SK-N-SH treated with all-trans-retinoic acid at 6 μM for 48 hours (cell line): ENCODE measurements around the gene TCERG1L.

Experiments
- ATAC-seq: fragments of 200-7000 bp; cut with Tn5 transposase; 3 replicates; pipeline ENCODE4 v1.9.1; 2020; ENCODE audit warnings: mild to moderate bottlenecking, moderate library complexity
- ARNTL ChIP-seq: fragments of 450-650 bp; formaldehyde crosslinking; IDR thresholded peaks from 2 replicates; pipeline ENCODE4 v1.5.0; 2020; ENCODE audit warnings: low read depth, mild to moderate bottlenecking, moderate library complexity, borderline replicate concordance
- BACH2 ChIP-seq: fragments of 250-450 bp; sonication (Bioruptor Pico); IDR thresholded peaks from 2 replicates; pipeline ENCODE4 v1.9.0; 2021; ENCODE audit warnings: mild to moderate bottlenecking, borderline replicate concordance
- CSDC2 ChIP-seq: fragments of 250-450 bp; sonication (Bioruptor Pico); IDR thresholded peaks from 2 replicates; pipeline ENCODE4 v1.5.0; 2020; ENCODE audit warnings: mild to moderate bottlenecking, moderate library complexity
- ESRRG ChIP-seq: fragments of 250-450 bp; sonication (Bioruptor Pico); IDR thresholded peaks from 2 replicates; pipeline ENCODE4 v1.6.1; 2021; ENCODE audit warnings: mild to moderate bottlenecking
- ISL1 ChIP-seq: fragments of 250-450 bp; sonication (Bioruptor Pico); IDR thresholded peaks from 2 replicates; pipeline ENCODE4 v2.1.2; 2022; ENCODE audit warnings: mild to moderate bottlenecking, moderate library complexity
- OSR1 ChIP-seq: fragments of 250-450 bp; sonication (Bioruptor Pico); IDR thresholded peaks from 2 replicates; pipeline ENCODE4 v1.8.0; 2022; ENCODE audit warnings: moderate library complexity, mild to moderate bottlenecking, inconsistent platforms
- PPARA ChIP-seq: fragments of 250-450 bp; sonication (Bioruptor Pico); IDR thresholded peaks from 2 replicates; pipeline ENCODE4 v1.5.0; 2020; ENCODE audit warnings: mild to moderate bottlenecking, borderline replicate concordance
- RARB ChIP-seq: fragments of 250-450 bp; sonication (Bioruptor Pico); IDR thresholded peaks from 2 replicates; pipeline ENCODE4 v1.8.0; 2021; ENCODE audit warnings: mild to moderate bottlenecking, moderate library complexity
- TCF4 ChIP-seq: fragments of 250-450 bp; sonication (Bioruptor Pico); IDR thresholded peaks from 2 replicates; pipeline ENCODE4 v1.8.0; 2021; ENCODE audit warnings: mild to moderate bottlenecking, moderate library complexity, borderline replicate concordance
- TOX ChIP-seq: fragments of 250-450 bp; sonication (Bioruptor Pico); IDR thresholded peaks from 2 replicates; pipeline ENCODE4 v1.8.0; 2021; ENCODE audit warnings: mild to moderate bottlenecking, moderate library complexity, borderline replicate concordance
- ZC3H10 ChIP-seq: fragments of 250-450 bp; sonication (Bioruptor Pico); IDR thresholded peaks from 2 replicates; pipeline ENCODE4 v1.5.1; 2021; ENCODE audit warnings: mild to moderate bottlenecking, moderate library complexity
- ZFP3 ChIP-seq: fragments of 250-450 bp; sonication (Bioruptor Pico); IDR thresholded peaks from 2 replicates; pipeline ENCODE4 v1.5.0; 2020; ENCODE audit warnings: mild to moderate bottlenecking, moderate library complexity
- ZFP30 ChIP-seq: fragments of 450-650 bp; formaldehyde crosslinking; IDR thresholded peaks from 2 replicates; pipeline ENCODE4 v1.5.0; 2022; ENCODE audit warnings: mild to moderate bottlenecking, moderate library complexity
- ZNF8 ChIP-seq: fragments of 450-650 bp; formaldehyde crosslinking; IDR thresholded peaks from 2 replicates; pipeline ENCODE4 v1.5.0; 2020; ENCODE audit warnings: mild to moderate bottlenecking, moderate library complexity
- TF ChIP-seq, protein P1 (sequence below): fragments of 250-450 bp; sonication (Bioruptor Pico); IDR thresholded peaks from 2 replicates; pipeline ENCODE4 v1.5.1; 2021; ENCODE audit warnings: mild to moderate bottlenecking, moderate library complexity
- TF ChIP-seq, protein P2 (sequence below): fragments of 250-450 bp; sonication (Bioruptor Pico); IDR thresholded peaks from 2 replicates; pipeline ENCODE4 v1.8.0; 2020; ENCODE audit warnings: mild to moderate bottlenecking, moderate library complexity, borderline replicate concordance
- TF ChIP-seq, protein P3 (sequence below): fragments of 250-450 bp; sonication (Bioruptor Pico); IDR thresholded peaks from 2 replicates; pipeline ENCODE4 v1.5.1; 2020; ENCODE audit warnings: low read depth, mild to moderate bottlenecking, moderate library complexity
- TF ChIP-seq, protein P4 (sequence below): fragments of 250-450 bp; sonication (Bioruptor Pico); IDR thresholded peaks from 2 replicates; pipeline ENCODE4 v1.8.0; 2021; ENCODE audit warnings: low read depth, mild to moderate bottlenecking, moderate library complexity, borderline replicate concordance
- TF ChIP-seq, protein P5 (sequence below): fragments of 250-450 bp; sonication (Bioruptor Pico); IDR thresholded peaks from 2 replicates; pipeline ENCODE4 v1.5.0; 2020; ENCODE audit warnings: mild to moderate bottlenecking, moderate library complexity

Gene TCERG1L

DNA sequence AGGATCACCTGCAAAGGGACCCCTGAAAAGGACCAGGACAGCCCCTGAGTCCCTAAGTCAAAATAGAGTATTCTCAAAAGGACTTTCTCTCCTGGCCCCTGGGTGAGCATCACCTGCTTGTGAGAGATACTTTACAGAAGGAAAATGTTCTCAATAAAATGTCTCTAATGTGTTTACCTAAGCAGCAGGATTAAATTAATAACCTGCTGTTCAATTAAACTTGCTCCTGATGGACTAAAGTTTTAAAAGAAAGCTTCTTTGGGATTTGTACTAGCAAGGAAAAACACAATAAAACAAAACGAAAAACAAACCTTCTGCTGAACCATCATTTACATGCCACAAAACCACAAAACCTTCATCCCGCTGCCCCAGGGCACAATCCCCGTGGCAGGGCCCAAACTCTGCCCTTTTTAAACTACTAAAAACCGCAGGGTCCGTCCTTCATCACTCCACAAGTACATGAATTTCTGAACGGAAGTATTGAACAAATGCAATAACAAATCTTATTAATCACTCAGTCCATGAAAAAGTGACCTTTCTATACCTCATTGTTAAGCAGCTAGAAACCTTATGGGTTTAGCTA lies 197.7 kb downstream of the TCERG1L start (continued):
- TF ChIP-seq ARNTL (CRISPR knock-in tag): no peak
- TF ChIP-seq CSDC2 (CRISPR knock-in tag): no peak
- TF ChIP-seq, protein P1, sequence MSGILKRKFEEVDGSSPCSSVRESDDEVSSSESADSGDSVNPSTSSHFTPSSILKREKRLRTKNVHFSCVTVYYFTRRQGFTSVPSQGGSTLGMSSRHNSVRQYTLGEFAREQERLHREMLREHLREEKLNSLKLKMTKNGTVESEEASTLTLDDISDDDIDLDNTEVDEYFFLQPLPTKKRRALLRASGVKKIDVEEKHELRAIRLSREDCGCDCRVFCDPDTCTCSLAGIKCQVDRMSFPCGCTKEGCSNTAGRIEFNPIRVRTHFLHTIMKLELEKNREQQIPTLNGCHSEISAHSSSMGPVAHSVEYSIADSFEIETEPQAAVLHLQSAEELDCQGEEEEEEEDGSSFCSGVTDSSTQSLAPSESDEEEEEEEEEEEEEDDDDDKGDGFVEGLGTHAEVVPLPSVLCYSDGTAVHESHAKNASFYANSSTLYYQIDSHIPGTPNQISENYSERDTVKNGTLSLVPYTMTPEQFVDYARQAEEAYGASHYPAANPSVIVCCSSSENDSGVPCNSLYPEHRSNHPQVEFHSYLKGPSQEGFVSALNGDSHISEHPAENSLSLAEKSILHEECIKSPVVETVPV (CRISPR knock-in tag): no peak
- TF ChIP-seq, protein P2, sequence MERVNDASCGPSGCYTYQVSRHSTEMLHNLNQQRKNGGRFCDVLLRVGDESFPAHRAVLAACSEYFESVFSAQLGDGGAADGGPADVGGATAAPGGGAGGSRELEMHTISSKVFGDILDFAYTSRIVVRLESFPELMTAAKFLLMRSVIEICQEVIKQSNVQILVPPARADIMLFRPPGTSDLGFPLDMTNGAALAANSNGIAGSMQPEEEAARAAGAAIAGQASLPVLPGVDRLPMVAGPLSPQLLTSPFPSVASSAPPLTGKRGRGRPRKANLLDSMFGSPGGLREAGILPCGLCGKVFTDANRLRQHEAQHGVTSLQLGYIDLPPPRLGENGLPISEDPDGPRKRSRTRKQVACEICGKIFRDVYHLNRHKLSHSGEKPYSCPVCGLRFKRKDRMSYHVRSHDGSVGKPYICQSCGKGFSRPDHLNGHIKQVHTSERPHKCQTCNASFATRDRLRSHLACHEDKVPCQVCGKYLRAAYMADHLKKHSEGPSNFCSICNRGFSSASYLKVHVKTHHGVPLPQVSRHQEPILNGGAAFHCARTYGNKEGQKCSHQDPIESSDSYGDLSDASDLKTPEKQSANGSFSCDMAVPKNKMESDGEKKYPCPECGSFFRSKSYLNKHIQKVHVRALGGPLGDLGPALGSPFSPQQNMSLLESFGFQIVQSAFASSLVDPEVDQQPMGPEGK (CRISPR knock-in tag): no peak
- TF ChIP-seq ZNF8 (CRISPR knock-in tag): no peak
- TF ChIP-seq, protein P3, sequence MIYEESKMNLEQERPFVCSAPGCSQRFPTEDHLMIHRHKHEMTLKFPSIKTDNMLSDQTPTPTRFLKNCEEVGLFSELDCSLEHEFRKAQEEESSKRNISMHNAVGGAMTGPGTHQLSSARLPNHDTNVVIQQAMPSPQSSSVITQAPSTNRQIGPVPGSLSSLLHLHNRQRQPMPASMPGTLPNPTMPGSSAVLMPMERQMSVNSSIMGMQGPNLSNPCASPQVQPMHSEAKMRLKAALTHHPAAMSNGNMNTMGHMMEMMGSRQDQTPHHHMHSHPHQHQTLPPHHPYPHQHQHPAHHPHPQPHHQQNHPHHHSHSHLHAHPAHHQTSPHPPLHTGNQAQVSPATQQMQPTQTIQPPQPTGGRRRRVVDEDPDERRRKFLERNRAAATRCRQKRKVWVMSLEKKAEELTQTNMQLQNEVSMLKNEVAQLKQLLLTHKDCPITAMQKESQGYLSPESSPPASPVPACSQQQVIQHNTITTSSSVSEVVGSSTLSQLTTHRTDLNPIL (CRISPR knock-in tag): no peak

DNA sequence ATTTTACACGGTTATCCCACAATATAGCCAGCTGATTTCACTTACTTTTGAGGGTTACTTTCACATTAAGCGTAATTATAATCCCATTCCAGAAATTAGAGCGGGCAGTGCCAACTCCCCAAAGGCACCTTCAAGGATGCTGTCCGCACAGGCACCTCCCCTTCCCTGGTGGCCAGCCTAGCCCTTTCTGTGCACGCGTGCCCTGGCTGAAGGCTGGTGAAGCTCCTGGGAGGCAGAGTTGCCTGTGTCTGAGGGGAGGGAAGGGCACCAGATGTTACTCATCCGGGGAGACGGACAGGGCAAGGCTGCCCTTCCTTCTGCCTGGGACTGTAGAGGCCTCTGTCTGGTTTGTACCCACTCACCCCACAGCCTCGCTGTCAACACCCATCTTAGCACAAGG lies 198.4 kb downstream of the TCERG1L start:
- TF ChIP-seq, protein P4, sequence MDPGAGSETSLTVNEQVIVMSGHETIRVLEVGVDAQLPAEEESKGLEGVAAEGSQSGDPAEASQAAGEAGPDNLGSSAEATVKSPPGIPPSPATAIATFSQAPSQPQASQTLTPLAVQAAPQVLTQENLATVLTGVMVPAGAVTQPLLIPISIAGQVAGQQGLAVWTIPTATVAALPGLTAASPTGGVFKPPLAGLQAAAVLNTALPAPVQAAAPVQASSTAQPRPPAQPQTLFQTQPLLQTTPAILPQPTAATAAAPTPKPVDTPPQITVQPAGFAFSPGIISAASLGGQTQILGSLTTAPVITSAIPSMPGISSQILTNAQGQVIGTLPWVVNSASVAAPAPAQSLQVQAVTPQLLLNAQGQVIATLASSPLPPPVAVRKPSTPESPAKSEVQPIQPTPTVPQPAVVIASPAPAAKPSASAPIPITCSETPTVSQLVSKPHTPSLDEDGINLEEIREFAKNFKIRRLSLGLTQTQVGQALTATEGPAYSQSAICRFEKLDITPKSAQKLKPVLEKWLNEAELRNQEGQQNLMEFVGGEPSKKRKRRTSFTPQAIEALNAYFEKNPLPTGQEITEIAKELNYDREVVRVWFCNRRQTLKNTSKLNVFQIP (CRISPR knock-in tag): no peak
- no peak for TF ChIP-seq ISL1 (CRISPR knock-in tag)
- TF ChIP-seq, protein P1 (CRISPR knock-in tag): no peak
- TF ChIP-seq ARNTL (CRISPR knock-in tag): no peak
- TF ChIP-seq TCF4 (CRISPR knock-in tag): no peak
- no peak for TF ChIP-seq ZNF8 (CRISPR knock-in tag)
- TF ChIP-seq, protein P2 (CRISPR knock-in tag): no peak
- no peak for TF ChIP-seq BACH2 (CRISPR knock-in tag)
- TF ChIP-seq OSR1: no peak
- no peak for TF ChIP-seq PPARA (CRISPR knock-in tag)
- TF ChIP-seq ZC3H10 (CRISPR knock-in tag): no peak
- TF ChIP-seq, protein P3 (CRISPR knock-in tag): no peak
- TF ChIP-seq RARB (CRISPR knock-in tag): no peak
- no peak for TF ChIP-seq ESRRG (CRISPR knock-in tag)
- no peak for TF ChIP-seq ZFP3 (CRISPR knock-in tag)
- TF ChIP-seq CSDC2 (CRISPR knock-in tag): no peak
- TF ChIP-seq, protein P5, sequence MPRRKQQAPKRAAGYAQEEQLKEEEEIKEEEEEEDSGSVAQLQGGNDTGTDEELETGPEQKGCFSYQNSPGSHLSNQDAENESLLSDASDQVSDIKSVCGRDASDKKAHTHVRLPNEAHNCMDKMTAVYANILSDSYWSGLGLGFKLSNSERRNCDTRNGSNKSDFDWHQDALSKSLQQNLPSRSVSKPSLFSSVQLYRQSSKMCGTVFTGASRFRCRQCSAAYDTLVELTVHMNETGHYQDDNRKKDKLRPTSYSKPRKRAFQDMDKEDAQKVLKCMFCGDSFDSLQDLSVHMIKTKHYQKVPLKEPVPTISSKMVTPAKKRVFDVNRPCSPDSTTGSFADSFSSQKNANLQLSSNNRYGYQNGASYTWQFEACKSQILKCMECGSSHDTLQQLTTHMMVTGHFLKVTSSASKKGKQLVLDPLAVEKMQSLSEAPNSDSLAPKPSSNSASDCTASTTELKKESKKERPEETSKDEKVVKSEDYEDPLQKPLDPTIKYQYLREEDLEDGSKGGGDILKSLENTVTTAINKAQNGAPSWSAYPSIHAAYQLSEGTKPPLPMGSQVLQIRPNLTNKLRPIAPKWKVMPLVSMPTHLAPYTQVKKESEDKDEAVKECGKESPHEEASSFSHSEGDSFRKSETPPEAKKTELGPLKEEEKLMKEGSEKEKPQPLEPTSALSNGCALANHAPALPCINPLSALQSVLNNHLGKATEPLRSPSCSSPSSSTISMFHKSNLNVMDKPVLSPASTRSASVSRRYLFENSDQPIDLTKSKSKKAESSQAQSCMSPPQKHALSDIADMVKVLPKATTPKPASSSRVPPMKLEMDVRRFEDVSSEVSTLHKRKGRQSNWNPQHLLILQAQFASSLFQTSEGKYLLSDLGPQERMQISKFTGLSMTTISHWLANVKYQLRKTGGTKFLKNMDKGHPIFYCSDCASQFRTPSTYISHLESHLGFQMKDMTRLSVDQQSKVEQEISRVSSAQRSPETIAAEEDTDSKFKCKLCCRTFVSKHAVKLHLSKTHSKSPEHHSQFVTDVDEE (CRISPR knock-in tag): no peak
- TF ChIP-seq ZFP30 (CRISPR knock-in tag): no peak
- no peak for TF ChIP-seq TOX
- TF ChIP-seq, all 23 proteins: peak for 0
- ATAC-seq: no peak
